IMR-90 (cell line): ENCODE results near the gene ACAD11. TPM values are rescaled to one million over a fixed set of nuclear protein-coding genes. Genes with fewer than 3 reads are reported as not detected.
A peak's percentile ranks its signal among the peaks of the same experiment; 100 is the strongest.

ENCODE experiments used
- ATAC-seq: fragments of 200-7000 bp; cut with Tn5 transposase; 2 replicates; pipeline ENCODE4 v1.9.1; 2020; ENCODE audit warnings: low read depth, mild to moderate bottlenecking, moderate library complexity
- BruUV-seq: library from RNA; stranded (reverse); fragments of 400-500 nt; replicated peaks from 2 replicates; lab custom pipeline; 2021; lab: Mats Ljungman, UMichigan
- CTCF ChIA-PET: fragments of 300-600 bp; formaldehyde crosslinking; extraction: SDS; loops from one replicate; lab custom pipeline; 2021; ENCODE audit warnings: antibody characterized with exemption; lab: Yijun Ruan, JAX
- POLR2A ChIA-PET: fragments of 300-600 bp; sonication (Branson Sonifier 250); formaldehyde crosslinking; loops from one replicate; lab custom pipeline; 2022; ENCODE audit warnings: antibody characterized with exemption; ENCODE audit not compliant: unreplicated experiment; lab: Charles Lee
- DNase-seq: peaks from one replicate; pipeline ENCODE4 v3.0.0; 2013
- H2AFZ ChIP-seq: replicated peaks from 2 replicates; pipeline ENCODE3; 2013; ENCODE audit warnings: low read length, mild to moderate bottlenecking; ENCODE audit not compliant: poor library complexity
- H2AK5ac ChIP-seq: 2 replicates; pipeline ENCODE4 v1.6.1; 2013; ENCODE audit warnings: low read depth, low read length, inconsistent platforms
- H2AK9ac ChIP-seq: replicated peaks from 2 replicates; pipeline ENCODE3; 2013; ENCODE audit warnings: mild to moderate bottlenecking, low read depth, low read length, moderate library complexity; ENCODE audit not compliant: poor library complexity
- H2BK120ac ChIP-seq: 2 replicates; pipeline ENCODE4 v1.6.1; 2013; ENCODE audit warnings: low read depth, low read length, inconsistent platforms
- H2BK15ac ChIP-seq: 3 replicates; pipeline ENCODE4 v1.6.1; 2013; ENCODE audit warnings: low read depth, low read length, inconsistent platforms
- H2BK20ac ChIP-seq: 2 replicates; pipeline ENCODE4 v1.6.1; 2013; ENCODE audit warnings: low read depth, mild to moderate bottlenecking, inconsistent platforms, low read length, moderate library complexity
- H2BK5ac ChIP-seq: 2 replicates; pipeline ENCODE4 v1.6.1; 2013; ENCODE audit warnings: mild to moderate bottlenecking, low read depth, low read length, inconsistent platforms; ENCODE audit not compliant: poor library complexity, severe bottlenecking
- H3K14ac ChIP-seq: replicated peaks from 2 replicates; pipeline ENCODE4 v1.6.1; 2013; ENCODE audit warnings: low read depth, low read length, inconsistent platforms
- H3K18ac ChIP-seq: 2 replicates; pipeline ENCODE4 v1.6.1; 2013; ENCODE audit warnings: low read depth, low read length, control low read depth
- H3K23ac ChIP-seq: 2 replicates; pipeline ENCODE4 v1.6.1; 2013; ENCODE audit warnings: low read depth, low read length, inconsistent platforms
- H3K27ac ChIP-seq: 2 replicates; pipeline ENCODE4 v1.5.1; 2013; ENCODE audit warnings: mild to moderate bottlenecking, control low read depth, low read length; ENCODE audit not compliant: insufficient read depth
- H3K27me3 ChIP-seq: 2 replicates; pipeline ENCODE4 v1.6.1; 2013; ENCODE audit warnings: low read length; ENCODE audit not compliant: control insufficient read depth, insufficient read depth
- H3K36me3 ChIP-seq: 2 replicates; pipeline ENCODE4 v1.6.1; 2013; ENCODE audit warnings: low read length, mixed read lengths; ENCODE audit not compliant: control insufficient read depth, insufficient read depth
- H3K4ac ChIP-seq: 2 replicates; pipeline ENCODE4 v1.6.1; 2013; ENCODE audit warnings: low read depth, low read length, inconsistent platforms
- H3K4me1 ChIP-seq: 2 replicates; pipeline ENCODE4 v1.6.1; 2013; ENCODE audit warnings: low read length, mixed read lengths; ENCODE audit not compliant: control insufficient read depth, insufficient read depth
- H3K4me2 ChIP-seq: 2 replicates; pipeline ENCODE4 v1.6.1; 2013; ENCODE audit warnings: low read depth, mild to moderate bottlenecking, control low read depth, low read length, moderate library complexity
- H3K4me3 ChIP-seq: 2 replicates; pipeline ENCODE4 v1.5.1; 2013; ENCODE audit warnings: low read depth, mild to moderate bottlenecking, control low read depth, low read length, moderate library complexity; ENCODE audit not compliant: insufficient read depth
- H3K56ac ChIP-seq: 2 replicates; pipeline ENCODE4 v1.6.1; 2013; ENCODE audit warnings: low read length, inconsistent platforms; ENCODE audit not compliant: insufficient read depth; ENCODE audit errors: extremely low read depth
- H3K79me1 ChIP-seq, 2 experiments: 2 replicates each; pipeline ENCODE4 v1.6.1; 2013; ENCODE audit warnings: low read length in 2 of 2, inconsistent platforms in 1 of 2, low read depth in 1 of 2
- H3K9ac ChIP-seq: 2 replicates; pipeline ENCODE4 v1.6.1; 2013; ENCODE audit warnings: low read depth, low read length, control low read depth
- H3K9me1 ChIP-seq: 2 replicates; pipeline ENCODE4 v1.6.1; 2013; ENCODE audit warnings: low read length, inconsistent platforms; ENCODE audit not compliant: insufficient read depth
- H3K9me3 ChIP-seq: 2 replicates; pipeline ENCODE4 v1.6.1; 2013; ENCODE audit warnings: low read length; ENCODE audit not compliant: control insufficient read depth, insufficient read depth
- H4K20me1 ChIP-seq: 2 replicates; pipeline ENCODE4 v1.6.1; 2013; ENCODE audit warnings: low read length, inconsistent platforms; ENCODE audit not compliant: insufficient read depth
- H4K5ac ChIP-seq: 2 replicates; pipeline ENCODE4 v1.6.1; 2013; ENCODE audit warnings: mild to moderate bottlenecking, low read depth, low read length, control low read depth
- H4K8ac ChIP-seq, 2 experiments: 2 replicates each; pipeline ENCODE4 v1.6.1; 2013; ENCODE audit warnings: low read depth in 2 of 2, low read length in 2 of 2, control low read depth in 1 of 2, inconsistent platforms in 1 of 2
- H4K91ac ChIP-seq: 2 replicates; pipeline ENCODE4 v1.6.1; 2013; ENCODE audit warnings: low read depth, low read length, inconsistent platforms; ENCODE audit not compliant: insufficient read depth
- CEBPB ChIP-seq: IDR thresholded peaks from 2 replicates; pipeline ENCODE4 v1.6.1; 2012; ENCODE audit warnings: low read depth, low read length, improper control_type of control experiment
- CTCF ChIP-seq: conservative IDR thresholded peaks from 2 replicates; pipeline ENCODE4 v1.5.1; 2012; ENCODE audit warnings: mild to moderate bottlenecking, low read depth, low read length, improper control_type of control experiment
- FOS ChIP-seq: fragments of 150-350 bp; IDR thresholded peaks from 2 replicates; pipeline ENCODE4 v1.6.1; 2016; ENCODE audit warnings: low read depth, low read length
- MAFK ChIP-seq: IDR thresholded peaks from 2 replicates; pipeline ENCODE4 v1.6.1; 2012; ENCODE audit warnings: low read depth, low read length, improper control_type of control experiment
- MAZ ChIP-seq: IDR thresholded peaks from 2 replicates; pipeline ENCODE4 v1.6.1; 2012; ENCODE audit warnings: low read depth, mild to moderate bottlenecking, low read length, improper control_type of control experiment, moderate library complexity, borderline replicate concordance
- MXI1 ChIP-seq: IDR thresholded peaks from 2 replicates; pipeline ENCODE4 v1.6.1; 2012; ENCODE audit warnings: low read depth, mild to moderate bottlenecking, low read length, moderate library complexity, borderline replicate concordance
- RAD21 ChIP-seq: IDR thresholded peaks from 2 replicates; pipeline ENCODE4 v1.6.1; 2012; ENCODE audit warnings: low read length, improper control_type of control experiment
- SMC3 ChIP-seq: fragments of 150-350 bp; IDR thresholded peaks from 2 replicates; pipeline ENCODE4 v1.6.1; 2016; ENCODE audit warnings: low read depth, mild to moderate bottlenecking, antibody characterized with exemption, low read length, moderate library complexity
- WGBS, 2 experiments: methylation state at CpG; one replicate each; pipeline versions ENCODE4 v1.1.5 to v1.1.7; 2013; ENCODE audit warnings: missing lambda C conversion rate in 2 of 2; ENCODE audit not compliant: insufficient read length in 1 of 2; ENCODE audit errors: extremely low coverage in 2 of 2; 5-methylcytosine and 5-hydroxymethylcytosine counted together
- dilution Hi-C: fragments of 300-500 bp; cut with HindIII; formaldehyde crosslinking; loops from one replicate; pipeline ENCODE4 v1.14.3; 2018; ENCODE audit warnings: low sequenced_read_pairs; ENCODE audit not compliant: unreplicated experiment
- in situ Hi-C: fragments of 300-500 bp; cut with MboI; formaldehyde crosslinking; loops from 3 replicates; pipeline ENCODE4 v1.14.3; 2019; ENCODE audit warnings: low sequenced_read_pairs, inconsistent platforms, mixed read lengths
- intact Hi-C: fragments of 100-400 bp; cut with micrococcal nuclease; formaldehyde crosslinking; loops from 2 replicates; pipeline ENCODE4 v1.10.0; 2022
- polyA plus RNA-seq, 3 experiments: library from polyadenylated mRNA; depleted of rRNA; stranded (reverse); fragments of >200 nt; gene quantifications; 2 replicates each; pipeline ENCODE4 v1.2.3, GENCODE V29; 2012; ENCODE audit warnings: low replicate concordance in 1 of 3
- total RNA-seq: library from RNA; depleted of rRNA; stranded (reverse); fragments of >200 nt; gene quantifications from 2 replicates; pipeline ENCODE4 v1.2.3, GENCODE V29; 2012

ACAD11 gene
- total and polyA plus RNA-seq, 2 of the 4 experiments (the other 2 are of a cell fraction) = 16.0 to 18.8 TPM

GRCh38 chr3:132569153-132569552 is 90.5 kb downstream of the ACAD11 start:
- Histone ChIP-seq H4K8ac (0 out of 4 replicates have a peak overlapping the region, but pooled peaks of 1 of the 2 experiments have one; percentile 20), H3K4ac (no peak overlapping the region), H3K14ac (no peak overlapping the region), H3K4me1 (no peaks in the 10 kb centered on the region; the same call in 1 of the 2 replicates), H4K20me1 (no peaks in the 10 kb centered on the region), H3K27ac (no peak overlapping the region), H2BK20ac (no peak overlapping the region), H3K4me2 (no peak overlapping the region), H2AK5ac (no peak overlapping the region), H3K18ac (peak overlapping the region; percentile 65; the same call in 1 of the 2 replicates), H3K9me1 (no peaks in the 10 kb centered on the region), H3K9me3 (no peaks in the 10 kb centered on the region), H2AFZ (no peak overlapping the region), H4K91ac (no peak overlapping the region), H3K23ac (no peak overlapping the region), H3K4me3 (no peak overlapping the region), H3K79me1 (no peaks in the 10 kb centered on the region), H2BK15ac (no peak overlapping the region), H3K9ac (no peak overlapping the region), H3K56ac (no peak overlapping the region), H2BK120ac (no peak overlapping the region), H3K36me3 (peaks cover 3% of the 10 kb centered on the region; the same call in 1 of the 2 replicates), H2AK9ac (no peak overlapping the region), H4K5ac (no peak overlapping the region; the same call in 1 of the 2 replicates), H2BK5ac (no peak overlapping the region), H3K27me3 (no peaks in the 10 kb centered on the region)
- no TSS peak for BruUV-seq
- intact Hi-C loops (no loop called here), dilution Hi-C loops (no loop called here), in situ Hi-C loops (no loop called here)
- TF ChIP-seq CTCF = no peak
- TF ChIP-seq FOS = no peak
- TF ChIP-seq MAZ = no peak
- no peak for TF ChIP-seq SMC3
- no peak for TF ChIP-seq MXI1
- TF ChIP-seq MAFK = peak; percentile 48
- no peak for TF ChIP-seq CEBPB
- no peak for TF ChIP-seq RAD21
- DNase-seq (no peak), ATAC-seq (no peak)
- POLR2A ChIA-PET = no interaction called here
- CTCF ChIA-PET = no interaction called here
- WGBS, 2 experiments = no CpG with 5 or more reads among the region's 2 CpGs
